GM21576 (cell line): Measurements from ENCODE around the gene A4GNT.

Experiments used
- ATAC-seq: cut with Tn5 transposase; IDR thresholded peaks from one replicate; pipeline ENCODE4 v1.9.1; 2021; ENCODE audit warnings: mild to moderate bottlenecking, moderate library complexity; ENCODE audit not compliant: unreplicated experiment

A4GNT gene

DNA sequence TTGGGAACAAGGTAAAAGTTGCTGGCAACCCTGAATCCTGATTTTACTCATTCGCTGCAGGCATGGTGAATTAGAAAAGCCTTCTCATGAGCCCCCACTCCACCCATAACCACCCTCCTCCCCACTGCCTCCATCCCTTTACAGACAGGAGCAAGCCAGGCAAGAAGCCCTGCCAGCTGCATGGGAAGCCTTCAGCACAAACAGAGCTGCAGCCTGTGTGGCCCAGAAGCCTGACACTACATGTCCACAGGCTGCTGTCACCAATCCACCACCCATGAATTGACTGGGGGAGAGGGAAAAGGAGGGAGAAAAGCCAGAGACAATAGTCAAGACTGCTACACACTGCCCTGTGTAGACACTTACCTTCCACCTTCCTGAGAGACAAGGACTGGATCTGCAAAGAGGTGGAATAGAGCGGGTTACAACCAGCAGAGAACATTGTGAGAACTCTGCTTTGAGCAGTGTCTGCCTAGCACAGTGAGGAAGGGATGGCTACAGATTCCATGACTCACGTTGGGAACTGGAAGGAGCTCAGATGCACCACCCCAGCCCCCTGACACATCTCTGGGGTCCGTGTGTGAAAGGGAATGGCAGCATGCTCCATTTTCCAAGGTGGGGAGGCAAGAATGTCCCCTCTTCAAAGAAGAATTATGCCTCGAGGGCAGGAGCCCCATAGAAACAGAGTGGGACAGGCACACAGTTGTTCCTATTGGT is 50.7 kb downstream of the A4GNT start:
- ATAC-seq, result no peak

DNA sequence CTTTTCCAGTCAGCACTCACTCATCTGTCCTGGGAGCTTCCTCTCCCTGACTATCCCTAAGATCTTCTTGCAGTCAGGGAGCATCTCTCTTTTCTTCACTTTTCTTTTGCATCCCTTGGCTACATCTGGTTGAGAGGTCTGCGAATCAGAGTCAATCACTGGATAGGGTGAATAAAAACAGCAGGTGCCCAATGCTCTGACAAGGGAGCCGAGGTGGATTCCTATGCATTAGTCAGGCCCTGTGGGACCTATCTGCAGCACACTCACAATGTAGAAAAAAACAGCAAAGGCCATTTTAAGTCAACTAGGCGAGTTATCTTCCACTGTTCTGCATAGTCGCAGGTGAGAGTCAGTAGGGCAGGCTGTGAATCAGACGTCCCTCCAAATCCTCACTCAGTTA is 52.3 kb downstream of the A4GNT start:
- no peak for ATAC-seq

GRCh38 chr3:138078901-138079344 is 53.3 kb downstream of the A4GNT start:
- ATAC-seq, result no peak

DNA sequence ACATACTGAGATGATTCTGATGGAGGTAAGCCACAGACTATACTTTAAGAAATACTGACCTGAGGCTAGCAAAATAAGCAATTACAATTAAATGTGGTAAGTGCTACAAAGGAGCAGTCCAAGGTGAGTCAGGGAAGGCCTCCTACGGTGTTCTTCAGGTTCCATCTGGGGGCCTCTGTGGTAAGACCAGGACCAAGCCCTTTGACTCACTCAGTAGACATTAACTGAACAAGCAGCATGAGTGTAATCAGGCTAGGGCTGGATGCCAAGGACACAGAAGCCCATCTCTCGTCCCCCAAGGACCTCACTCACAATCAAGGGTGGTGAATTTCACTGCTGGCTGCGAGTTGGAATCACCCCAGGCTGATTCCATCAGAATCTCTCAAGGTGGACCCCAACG is 54.1 kb downstream of the A4GNT start:
- ATAC-seq, result no peak
